Epithelial cell of proximal tubule (primary cell): ENCODE measurements around the gene ERLEC1. TPM values are rescaled to one million over a fixed set of nuclear protein-coding genes. Genes with fewer than 3 reads are reported as not detected.

Experiments used
- DNase-seq: peaks from one replicate; pipeline ENCODE4 v3.0.0-alpha.2; 2011; ENCODE audit warnings: low read depth
- H3K4me3 ChIP-seq: 2 replicates; pipeline ENCODE4 v1.5.1; 2011; ENCODE audit warnings: low read depth, mild to moderate bottlenecking, low read length
- total RNA-seq: library from RNA; depleted of rRNA; stranded (reverse); fragments of >200 nt; gene quantifications from 2 replicates; pipeline ENCODE4 v1.2.3, GENCODE V29; 2015
- TF ChIP-seq, protein P1 (sequence below): conservative IDR thresholded peaks from 2 replicates; pipeline ENCODE4 v1.5.1; 2012; ENCODE audit warnings: low read depth, mild to moderate bottlenecking, low read length

The ERLEC1 gene
- total RNA-seq, 1 donor from 2014 or later: 94.1 TPM

DNA sequence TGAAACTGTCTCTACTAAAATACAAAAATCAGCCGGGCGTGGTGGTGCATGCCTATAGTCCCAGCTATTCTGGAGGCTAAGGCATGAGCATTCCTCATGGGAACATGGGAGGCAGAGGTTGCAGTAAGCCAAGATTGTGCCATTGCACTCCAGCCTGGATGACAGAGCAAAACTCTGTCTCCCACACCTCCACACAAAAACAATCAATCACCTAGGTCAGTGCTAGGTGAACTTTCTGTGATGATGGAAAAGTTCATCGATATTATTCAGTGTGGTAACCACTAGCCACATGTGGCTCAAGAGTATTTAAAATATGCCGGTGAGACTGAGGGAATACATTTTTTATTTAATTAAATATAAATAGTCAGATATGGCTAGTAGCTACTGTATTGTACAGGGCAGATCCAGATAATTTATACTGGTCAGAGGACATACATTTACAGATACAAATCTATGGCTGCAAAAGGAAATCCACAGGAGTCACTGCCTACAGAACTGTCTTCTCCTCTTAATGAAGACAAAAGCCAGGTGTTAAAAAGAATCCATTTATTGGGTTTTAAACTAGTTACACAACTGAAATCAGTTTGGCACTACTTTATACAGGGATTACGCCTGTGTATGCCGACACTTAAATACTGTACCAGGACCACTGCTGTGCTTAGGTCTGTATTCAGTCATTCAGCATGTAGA, 76.8 kb downstream of the ERLEC1 start:
- DNase-seq: no peak
- TF ChIP-seq, protein P1, sequence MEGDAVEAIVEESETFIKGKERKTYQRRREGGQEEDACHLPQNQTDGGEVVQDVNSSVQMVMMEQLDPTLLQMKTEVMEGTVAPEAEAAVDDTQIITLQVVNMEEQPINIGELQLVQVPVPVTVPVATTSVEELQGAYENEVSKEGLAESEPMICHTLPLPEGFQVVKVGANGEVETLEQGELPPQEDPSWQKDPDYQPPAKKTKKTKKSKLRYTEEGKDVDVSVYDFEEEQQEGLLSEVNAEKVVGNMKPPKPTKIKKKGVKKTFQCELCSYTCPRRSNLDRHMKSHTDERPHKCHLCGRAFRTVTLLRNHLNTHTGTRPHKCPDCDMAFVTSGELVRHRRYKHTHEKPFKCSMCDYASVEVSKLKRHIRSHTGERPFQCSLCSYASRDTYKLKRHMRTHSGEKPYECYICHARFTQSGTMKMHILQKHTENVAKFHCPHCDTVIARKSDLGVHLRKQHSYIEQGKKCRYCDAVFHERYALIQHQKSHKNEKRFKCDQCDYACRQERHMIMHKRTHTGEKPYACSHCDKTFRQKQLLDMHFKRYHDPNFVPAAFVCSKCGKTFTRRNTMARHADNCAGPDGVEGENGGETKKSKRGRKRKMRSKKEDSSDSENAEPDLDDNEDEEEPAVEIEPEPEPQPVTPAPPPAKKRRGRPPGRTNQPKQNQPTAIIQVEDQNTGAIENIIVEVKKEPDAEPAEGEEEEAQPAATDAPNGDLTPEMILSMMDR: no peak
- no peak overlapping the region for H3K4me3 ChIP-seq

DNA sequence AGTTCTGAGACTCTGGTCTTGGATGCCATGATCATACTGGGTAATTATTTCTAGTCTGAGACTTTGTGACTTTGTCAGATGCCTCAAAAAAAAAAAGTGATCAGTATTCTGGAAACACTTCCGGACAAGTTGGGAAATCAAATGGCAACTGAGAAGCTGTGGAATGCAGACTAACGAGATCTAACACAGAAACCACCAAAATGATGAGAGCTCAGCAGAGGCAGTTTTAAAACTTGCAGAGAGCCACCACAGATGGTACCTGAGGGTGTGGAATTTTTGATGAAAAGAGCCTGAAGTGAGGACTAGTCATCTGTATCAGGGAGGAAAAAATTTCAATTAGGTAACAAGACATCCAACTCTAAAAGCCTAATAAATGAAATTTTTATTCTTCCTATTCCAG, 78.4 kb downstream of the ERLEC1 start:
- H3K4me3 ChIP-seq: no peak overlapping the region
- TF ChIP-seq, protein P1: no peak
- no peak for DNase-seq

DNA sequence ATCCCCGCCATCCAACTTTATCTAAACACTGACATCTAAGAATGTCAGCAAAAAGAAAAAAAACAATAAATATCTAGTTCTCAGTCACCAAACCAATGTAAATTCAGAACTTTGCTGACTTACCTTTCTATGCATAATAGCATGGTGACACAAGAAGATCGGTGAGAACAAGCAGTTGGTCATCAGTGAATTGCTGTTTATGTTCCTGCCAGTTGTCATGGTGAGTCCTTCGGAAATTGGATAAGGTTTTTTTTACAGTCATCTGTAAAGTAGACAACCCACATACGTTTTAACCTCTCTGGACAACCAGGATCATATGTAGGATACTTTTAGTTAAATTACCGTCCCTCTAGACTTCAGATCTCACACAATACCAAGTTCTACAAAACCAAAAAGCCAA, 79.1 kb downstream of the ERLEC1 start:
- DNase-seq: no peak
- TF ChIP-seq, protein P1: no peak
- H3K4me3 ChIP-seq: no peak overlapping the region

DNA sequence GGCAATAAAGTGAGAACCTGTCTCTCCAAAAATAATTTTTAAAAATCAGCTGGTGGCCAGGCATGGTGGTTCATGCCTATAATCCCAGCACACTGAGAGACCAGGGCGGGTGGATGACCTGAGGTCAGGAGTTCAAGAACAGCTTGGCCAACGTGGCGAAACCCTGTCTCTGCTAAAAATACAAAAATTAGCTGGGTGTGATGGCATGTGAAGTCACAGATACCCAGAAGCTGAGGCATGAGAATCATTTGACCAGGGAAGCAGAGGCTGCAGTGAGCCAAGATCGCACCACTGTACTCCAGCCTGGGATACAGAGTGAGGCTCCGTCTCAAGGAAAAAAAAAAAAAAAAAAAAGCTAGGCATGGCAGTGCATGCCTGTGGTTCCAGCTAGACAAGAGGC, 80.3 kb downstream of the ERLEC1 start:
- H3K4me3 ChIP-seq: no peak overlapping the region
- no peak for DNase-seq
- TF ChIP-seq, protein P1: no peak

DNA sequence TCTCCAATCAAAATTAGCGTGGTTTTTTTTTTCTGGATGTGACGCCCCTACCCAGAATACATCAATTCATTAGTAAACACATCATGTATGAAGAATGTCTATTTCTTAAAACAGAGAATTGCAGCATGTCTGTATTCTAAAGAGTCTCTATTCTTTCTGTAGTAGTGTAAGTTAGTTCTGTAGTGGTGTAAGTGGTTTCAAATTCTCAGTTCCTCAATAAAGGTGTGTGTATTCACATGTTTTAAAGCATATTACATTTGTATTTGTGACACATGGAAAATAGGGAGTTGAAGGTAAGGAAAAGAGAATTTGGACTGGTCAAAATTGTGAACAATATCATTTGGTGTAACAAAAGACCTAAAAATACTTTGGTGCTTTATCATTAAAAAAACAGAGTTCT, 80.9 kb downstream of the ERLEC1 start:
- H3K4me3 ChIP-seq: no peak overlapping the region
- DNase-seq: no peak
- TF ChIP-seq, protein P1: no peak

Other genes starting within 250 kb of the ERLEC1 start
- 10.3 and 21.1 TPM in 2 replicates for gene CHAC2, start 19.2 kb upstream of the ERLEC1 start, total RNA-seq
- 11.8 and 12.0 TPM in 2 replicates for gene ASB3, start 91 bp upstream of the ERLEC1 start, total RNA-seq
- 0.52 and 1.5 TPM in 2 replicates for gene GPR75, start 72.9 kb downstream of the ERLEC1 start, total RNA-seq
- gene PSME4, start 183.9 kb downstream of the ERLEC1 start, total RNA-seq: 18.7 and 27.9 TPM in 2 replicates